Measurements from ENCODE around the gene PID1. TPM values are rescaled to one million over a fixed set of nuclear protein-coding genes. Genes with fewer than 3 reads are reported as not detected.

The PID1 gene
- total and polyA plus RNA-seq, 2 donors (not counting 1 experiment from before 2014, with no cell fraction given): 0.10 TPM; not detected in 1

DNA sequence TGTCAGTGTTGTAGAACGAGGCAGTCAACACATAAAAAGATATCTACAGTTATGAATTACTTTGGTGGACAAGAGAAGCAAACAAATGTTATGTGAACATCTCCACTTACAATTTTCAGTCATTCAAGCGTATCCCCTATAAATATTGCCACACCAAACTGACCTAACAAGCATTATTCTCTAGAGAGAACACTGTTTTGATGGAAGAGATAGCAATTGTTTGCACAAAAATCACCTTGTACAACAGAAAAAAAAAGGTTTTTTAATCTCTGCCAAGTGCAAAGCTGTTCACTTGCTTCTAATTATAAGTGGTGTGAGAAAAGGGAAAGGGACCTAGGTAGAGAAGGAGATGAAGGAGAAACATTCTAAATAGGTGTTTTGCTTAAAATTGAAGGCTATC is 33.8 kb downstream of the PID1 start:
- no peaks in the 10 kb centered on the region for H3K4me1 ChIP-seq (ENCODE audit: control insufficient read depth in 2 of 2, insufficient read depth in 2 of 2, low read length in 2 of 2)
- Mint-ChIP-seq H3K27ac (no peak overlapping the region), H3K9me3 (ENCODE audit: insufficient read depth) (peaks cover 8% of the 10 kb centered on the region), H3K4me3 (no peak overlapping the region), H3K27me3 (no peaks in the 10 kb centered on the region), H3K4me1 (no peaks in the 10 kb centered on the region)
- no peak for DNase-seq
- H3K36me3 ChIP-seq (replicated peaks in 1 of 2; ENCODE audit: control extremely low read depth in 1 of 2, control insufficient read depth in 1 of 2, extremely low read depth in 1 of 2, insufficient read depth in 2 of 2, low read length in 1 of 2): no peaks in the 10 kb centered on the region
- H3K4me3 ChIP-seq (ENCODE audit: control extremely low read depth in 1 of 5, extremely low read depth in 1 of 5, insufficient read depth in 1 of 5, low read depth in 2 of 5, low read length in 4 of 5): no peak overlapping the region
- POLR2A ChIA-PET: no interaction called here
- H3K9me3 ChIP-seq (ENCODE audit: control extremely low read depth in 1 of 3, control insufficient read depth in 2 of 3, insufficient read depth in 1 of 3, low read length in 2 of 3): peaks cover 0 to 5% (median 4%) of the 10 kb centered on the region in 3 donors
- TF ChIP-seq, protein P1, sequence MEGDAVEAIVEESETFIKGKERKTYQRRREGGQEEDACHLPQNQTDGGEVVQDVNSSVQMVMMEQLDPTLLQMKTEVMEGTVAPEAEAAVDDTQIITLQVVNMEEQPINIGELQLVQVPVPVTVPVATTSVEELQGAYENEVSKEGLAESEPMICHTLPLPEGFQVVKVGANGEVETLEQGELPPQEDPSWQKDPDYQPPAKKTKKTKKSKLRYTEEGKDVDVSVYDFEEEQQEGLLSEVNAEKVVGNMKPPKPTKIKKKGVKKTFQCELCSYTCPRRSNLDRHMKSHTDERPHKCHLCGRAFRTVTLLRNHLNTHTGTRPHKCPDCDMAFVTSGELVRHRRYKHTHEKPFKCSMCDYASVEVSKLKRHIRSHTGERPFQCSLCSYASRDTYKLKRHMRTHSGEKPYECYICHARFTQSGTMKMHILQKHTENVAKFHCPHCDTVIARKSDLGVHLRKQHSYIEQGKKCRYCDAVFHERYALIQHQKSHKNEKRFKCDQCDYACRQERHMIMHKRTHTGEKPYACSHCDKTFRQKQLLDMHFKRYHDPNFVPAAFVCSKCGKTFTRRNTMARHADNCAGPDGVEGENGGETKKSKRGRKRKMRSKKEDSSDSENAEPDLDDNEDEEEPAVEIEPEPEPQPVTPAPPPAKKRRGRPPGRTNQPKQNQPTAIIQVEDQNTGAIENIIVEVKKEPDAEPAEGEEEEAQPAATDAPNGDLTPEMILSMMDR (IDR thresholded peaks at IDR 0.05): no peak
- no peak for TF ChIP-seq EZH2 (IDR thresholded peaks at IDR 0.05; ENCODE audit: borderline replicate concordance, insufficient read depth, low read depth, low read length, poor library complexity, severe bottlenecking)
- CTCF ChIA-PET: no interaction called here
- H4K20me1 ChIP-seq (ENCODE audit: control insufficient read depth, insufficient read depth, low read length, poor library complexity, severe bottlenecking): no peaks in the 10 kb centered on the region
- H3K4me2 ChIP-seq (replicated peaks; ENCODE audit: low read depth, low read length, poor library complexity, severe bottlenecking): no peak overlapping the region
- H3K9ac ChIP-seq (ENCODE audit: low read length): no peak overlapping the region
- H3K27ac ChIP-seq (ENCODE audit: low read length in 2 of 2): no peak overlapping the region
- intact Hi-C loops (cut with micrococcal nuclease): no loop called here
- WGBS (ENCODE audit: insufficient coverage): no CpG with 5 or more reads among the region's 2 CpGs
- no peaks in the 10 kb centered on the region for H3K79me2 ChIP-seq (ENCODE audit: control insufficient read depth, insufficient read depth, low read length)
- no peak for ATAC-seq (ENCODE audit: low read depth)
- no peaks in the 10 kb centered on the region for H3K27me3 ChIP-seq (replicated peaks in 1 of 4; ENCODE audit: control extremely low read depth in 1 of 4, control insufficient read depth in 3 of 4, insufficient read depth in 4 of 4, low read length in 3 of 4)
- H2AFZ ChIP-seq (ENCODE audit: insufficient read depth, low read depth, low read length, poor library complexity, severe bottlenecking): no peak overlapping the region

- TF ChIP-seq EZH2 (IDR thresholded peaks at IDR 0.05; ENCODE audit: borderline replicate concordance, insufficient read depth, low read depth, low read length, poor library complexity, severe bottlenecking): no peak
- TF ChIP-seq, protein P1 (IDR thresholded peaks at IDR 0.05): no peak
- no peaks in the 10 kb centered on the region for H3K9me3 Mint-ChIP-seq (ENCODE audit: insufficient read depth)
- no peak overlapping the region for H2AFZ ChIP-seq (ENCODE audit: insufficient read depth, low read depth, low read length, poor library complexity, severe bottlenecking)
- no peaks in the 10 kb centered on the region for H3K4me1 Mint-ChIP-seq
- ATAC-seq (ENCODE audit: low read depth): no peak
- H3K9me3 ChIP-seq (ENCODE audit: control extremely low read depth in 1 of 3, control insufficient read depth in 2 of 3, insufficient read depth in 1 of 3, low read length in 2 of 3): peaks cover 0 to 4% (median 0%) of the 10 kb centered on the region in 3 donors
- WGBS (ENCODE audit: insufficient coverage): 65% methylated on average over 5 of the region's 9 CpGs
- intact Hi-C loops (cut with micrococcal nuclease): no loop called here
- no peak overlapping the region for H3K4me3 ChIP-seq (ENCODE audit: control extremely low read depth in 1 of 5, extremely low read depth in 1 of 5, insufficient read depth in 1 of 5, low read depth in 2 of 5, low read length in 4 of 5)
- no peak overlapping the region for H3K9ac ChIP-seq (ENCODE audit: low read length)
- no peaks in the 10 kb centered on the region for H3K4me1 ChIP-seq (ENCODE audit: control insufficient read depth in 2 of 2, insufficient read depth in 2 of 2, low read length in 2 of 2)
- CTCF ChIA-PET: no interaction called here
- no peak overlapping the region for H3K27ac ChIP-seq (ENCODE audit: low read length in 2 of 2)
- no peaks in the 10 kb centered on the region for H4K20me1 ChIP-seq (ENCODE audit: control insufficient read depth, insufficient read depth, low read length, poor library complexity, severe bottlenecking)
- H3K36me3 ChIP-seq (replicated peaks in 1 of 2; ENCODE audit: control extremely low read depth in 1 of 2, control insufficient read depth in 1 of 2, extremely low read depth in 1 of 2, insufficient read depth in 2 of 2, low read length in 1 of 2): no peaks in the 10 kb centered on the region
- H3K27me3 Mint-ChIP-seq: no peaks in the 10 kb centered on the region
- H3K79me2 ChIP-seq (ENCODE audit: control insufficient read depth, insufficient read depth, low read length): no peaks in the 10 kb centered on the region
- H3K27ac Mint-ChIP-seq: no peak overlapping the region
- POLR2A ChIA-PET: no interaction called here
- DNase-seq: no peak
- no peak overlapping the region for H3K4me2 ChIP-seq (replicated peaks; ENCODE audit: low read depth, low read length, poor library complexity, severe bottlenecking)
- H3K4me3 Mint-ChIP-seq: no peak overlapping the region
- H3K27me3 ChIP-seq (replicated peaks in 1 of 4; ENCODE audit: control extremely low read depth in 1 of 4, control insufficient read depth in 3 of 4, insufficient read depth in 4 of 4, low read length in 3 of 4): no peaks in the 10 kb centered on the region
Measured at GRCh38 chr2:229235131-229235914, 35.8 kb downstream of the PID1 start.
